H9 (cell line): ENCODE results near the gene TGM3. TPM values are rescaled to one million over a fixed set of nuclear protein-coding genes. Genes with fewer than 3 reads are reported as not detected.

Experiments used
- DNase-seq: peaks from one replicate; pipeline ENCODE4 v3.0.0-alpha.2; 2017
- H2AFZ ChIP-seq: one replicate; pipeline ENCODE4 v1.6.1; 2013; ENCODE audit warnings: mild to moderate bottlenecking, low read length, control low read depth, moderate library complexity
- H2AK5ac ChIP-seq: 2 replicates; pipeline ENCODE4 v1.6.1; 2013; ENCODE audit warnings: low read length, control low read depth, mixed read lengths; ENCODE audit not compliant: insufficient read length
- H2BK120ac ChIP-seq: one replicate; pipeline ENCODE4 v1.6.1; 2013; ENCODE audit warnings: low read depth, mild to moderate bottlenecking, low read length, control low read depth, inconsistent platforms; ENCODE audit not compliant: poor library complexity, severe bottlenecking
- H2BK12ac ChIP-seq: 2 replicates; pipeline ENCODE4 v1.6.1; 2013; ENCODE audit warnings: low read length, control low read depth, mixed read lengths, low read depth; ENCODE audit not compliant: insufficient read length
- H2BK15ac ChIP-seq: 2 replicates; pipeline ENCODE4 v1.6.1; 2013; ENCODE audit warnings: low read depth, low read length, control low read depth
- H2BK20ac ChIP-seq: one replicate; pipeline ENCODE4 v1.6.1; 2013; ENCODE audit warnings: low read depth, mild to moderate bottlenecking, low read length, control low read depth, inconsistent platforms; ENCODE audit not compliant: poor library complexity, severe bottlenecking
- H2BK5ac ChIP-seq: 2 replicates; pipeline ENCODE4 v1.6.1; 2013; ENCODE audit warnings: low read length, control low read depth, mixed read lengths; ENCODE audit not compliant: insufficient read length
- H3K14ac ChIP-seq: 2 replicates; pipeline ENCODE4 v1.6.1; 2013; ENCODE audit warnings: low read length, control low read depth; ENCODE audit not compliant: insufficient read depth
- H3K18ac ChIP-seq: 2 replicates; pipeline ENCODE4 v1.6.1; 2013; ENCODE audit warnings: low read depth, mild to moderate bottlenecking, mixed read lengths, low read length, control low read depth; ENCODE audit not compliant: insufficient read length
- H3K23ac ChIP-seq: 2 replicates; pipeline ENCODE4 v1.6.1; 2013; ENCODE audit warnings: low read length, control low read depth, mixed read lengths, low read depth; ENCODE audit not compliant: insufficient read length
- H3K23me2 ChIP-seq: 2 replicates; pipeline ENCODE4 v1.6.1; 2013; ENCODE audit warnings: low read depth, mild to moderate bottlenecking, mixed read lengths, low read length, control low read depth; ENCODE audit not compliant: insufficient read length, poor library complexity, severe bottlenecking
- H3K27ac ChIP-seq: 2 replicates; pipeline ENCODE4 v1.5.1; 2013; ENCODE audit warnings: low read length, control low read depth, mixed read lengths, low read depth; ENCODE audit not compliant: insufficient read length
- H3K27me3 ChIP-seq: 2 replicates; pipeline ENCODE4 v1.6.1; 2013; ENCODE audit warnings: low read length, control low read depth, inconsistent platforms; ENCODE audit not compliant: insufficient read depth
- H3K4ac ChIP-seq: 2 replicates; pipeline ENCODE4 v1.6.1; 2013; ENCODE audit warnings: low read depth, mild to moderate bottlenecking, control low read depth, inconsistent platforms, low read length, moderate library complexity
- H3K4me1 ChIP-seq: 2 replicates; pipeline ENCODE4 v1.6.1; 2013; ENCODE audit warnings: low read length, control low read depth, inconsistent platforms; ENCODE audit not compliant: insufficient read depth
- H3K4me2 ChIP-seq: 2 replicates; pipeline ENCODE4 v1.6.1; 2013; ENCODE audit warnings: low read length, control low read depth, mixed read lengths; ENCODE audit not compliant: insufficient read length, insufficient read depth
- H3K56ac ChIP-seq: 2 replicates; pipeline ENCODE4 v1.6.1; 2013; ENCODE audit warnings: low read depth, mild to moderate bottlenecking, mixed read lengths, low read length, control low read depth; ENCODE audit not compliant: insufficient read length
- H3K79me1 ChIP-seq: 2 replicates; pipeline ENCODE4 v1.6.1; 2013; ENCODE audit warnings: low read depth, mild to moderate bottlenecking, moderate library complexity, low read length, control low read depth, inconsistent platforms; ENCODE audit not compliant: insufficient read depth, poor library complexity, severe bottlenecking
- H3K79me2 ChIP-seq: 2 replicates; pipeline ENCODE4 v1.6.1; 2013; ENCODE audit warnings: low read length, control low read depth, inconsistent platforms; ENCODE audit not compliant: insufficient read depth
- H3K9ac ChIP-seq: 2 replicates; pipeline ENCODE4 v1.6.1; 2013; ENCODE audit warnings: low read length, control low read depth, mixed read lengths; ENCODE audit not compliant: insufficient read length; ENCODE audit errors: extremely low read depth
- H3K9me3 ChIP-seq: one replicate; pipeline ENCODE4 v1.6.1; 2013; ENCODE audit warnings: low read depth, low read length, inconsistent platforms; ENCODE audit not compliant: control insufficient read depth
- H3T11ph ChIP-seq: one replicate; pipeline ENCODE4 v1.6.1; 2013; ENCODE audit warnings: mild to moderate bottlenecking, low read length, control low read depth, inconsistent platforms
- H4K20me1 ChIP-seq: one replicate; pipeline ENCODE4 v1.6.1; 2013; ENCODE audit not compliant: control insufficient read depth, insufficient read length, insufficient read depth
- H4K5ac ChIP-seq: 2 replicates; pipeline ENCODE4 v1.6.1; 2013; ENCODE audit warnings: low read depth, mild to moderate bottlenecking, mixed read lengths, low read length, control low read depth; ENCODE audit not compliant: insufficient read length
- H4K8ac ChIP-seq: replicated peaks from 2 replicates; pipeline ENCODE4 v1.6.1; 2013; ENCODE audit warnings: low read length, control low read depth, mixed read lengths, low read depth; ENCODE audit not compliant: insufficient read length
- H4K91ac ChIP-seq: 2 replicates; pipeline ENCODE4 v1.6.1; 2013; ENCODE audit warnings: low read depth, mild to moderate bottlenecking, moderate library complexity, mixed read lengths, low read length, control low read depth; ENCODE audit not compliant: insufficient read length
- H3K27ac Mint-ChIP-seq, 3 experiments: 2 replicates in 2 of 3; 3 replicates in 1 of 3; pipeline ENCODE4 v1.8.0; 2020 to 2021; ENCODE audit warnings: mixed read lengths in 3 of 3, mild to moderate bottlenecking in 1 of 3, moderate library complexity in 1 of 3
- H3K27me3 Mint-ChIP-seq: 2 replicates; pipeline ENCODE4 v1.8.0; 2021; ENCODE audit warnings: low read depth, mild to moderate bottlenecking, moderate library complexity, mixed read lengths
- H3K36me3 Mint-ChIP-seq, 3 experiments: 2 replicates in 2 of 3; 3 replicates in 1 of 3; pipeline ENCODE4 v1.8.0; 2020 to 2021; ENCODE audit warnings: low read depth in 3 of 3, mixed read lengths in 3 of 3; ENCODE audit not compliant: insufficient read depth in 1 of 3
- H3K4me1 Mint-ChIP-seq, 2 experiments: 2 replicates each; pipeline ENCODE4 v1.8.0; 2020; ENCODE audit warnings: mixed read lengths in 2 of 2
- H3K4me3 Mint-ChIP-seq, 2 experiments: 2 replicates in 1 of 2; 3 replicates in 1 of 2; pipeline ENCODE4 v1.8.0; 2020 to 2021; ENCODE audit warnings: mild to moderate bottlenecking in 2 of 2, mixed read lengths in 2 of 2, moderate library complexity in 1 of 2
- H3K9me3 Mint-ChIP-seq, 2 experiments: 2 replicates in 1 of 2; 3 replicates in 1 of 2; pipeline ENCODE4 v1.8.0; 2020; ENCODE audit warnings: mild to moderate bottlenecking in 2 of 2, mixed read lengths in 2 of 2, moderate library complexity in 1 of 2
- WGBS: extraction: QIAGEN DNeasy Blood & Tissue Kit; methylation state at CpG from one replicate; pipeline ENCODE4 v1.1.7; 2013; ENCODE audit warnings: missing lambda C conversion rate, low lambda C conversion rate, mixed read lengths; ENCODE audit not compliant: insufficient read length; ENCODE audit errors: extremely low coverage; 5-methylcytosine and 5-hydroxymethylcytosine counted together
- total RNA-seq: library from RNA; stranded (reverse); gene quantifications from 2 replicates; pipeline ENCODE4 v1.2.1, GENCODE V29; 2021
- TF ChIP-seq, protein P1 (sequence below): fragments of 200-600 bp; sonication (generic); conservative IDR thresholded peaks from 3 replicates; pipeline ENCODE4 v1.8.0; 2021; ENCODE audit warnings: antibody characterized with exemption, mild to moderate bottlenecking

Gene TGM3
- total RNA-seq, 1 experiment from 2014 or later: not detected

DNA sequence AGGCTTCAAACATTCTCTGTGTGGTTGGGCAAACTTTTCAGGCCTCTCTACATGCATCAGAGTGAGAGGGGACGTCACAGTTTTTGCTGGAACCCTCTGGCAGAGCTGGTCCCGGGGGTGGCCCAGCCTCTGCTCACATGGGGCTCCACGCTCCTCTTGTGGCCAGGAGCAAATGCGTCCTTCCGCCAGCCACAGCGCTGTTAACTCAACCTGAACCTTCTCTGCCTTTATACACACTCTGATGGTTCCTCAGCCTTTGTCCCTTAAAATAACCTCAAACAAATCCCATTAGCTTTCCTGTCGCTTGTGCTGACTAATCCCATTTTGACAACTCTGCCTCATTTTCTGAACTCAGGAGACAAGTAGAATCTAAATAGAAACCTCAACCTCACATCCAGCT lies 45.5 kb downstream of the TGM3 start:
- no peak overlapping the region for H2BK15ac ChIP-seq
- H3K18ac ChIP-seq: no peak overlapping the region
- no peak overlapping the region for H3T11ph ChIP-seq
- no peak overlapping the region for H4K5ac ChIP-seq
- no peaks in the 10 kb centered on the region for H3K23me2 ChIP-seq
- H4K8ac ChIP-seq: no peak overlapping the region
- H4K91ac ChIP-seq: no peak overlapping the region
- Mint-ChIP-seq H3K9me3 (peaks cover 0 to under 1% of the 10 kb centered on the region in 2 experiments; a peak in 1 of 5 replicates), H3K4me3 (no peak overlapping the region; a peak in 1 of 5 replicates), H3K4me1 (no peaks in the 10 kb centered on the region; a peak in 1 of 4 replicates), H3K27me3 (no peaks in the 10 kb centered on the region; the same call in none of the 2 replicates), H3K27ac (no peak overlapping the region), H3K36me3 (no peaks in the 10 kb centered on the region)
- no peak overlapping the region for H2BK12ac ChIP-seq
- H3K23ac ChIP-seq: no peak overlapping the region
- H2BK120ac ChIP-seq: no peak overlapping the region
- no peak overlapping the region for H3K9ac ChIP-seq
- H3K27me3 ChIP-seq: no peaks in the 10 kb centered on the region
- DNase-seq: no peak
- no peak overlapping the region for H2BK5ac ChIP-seq
- no peaks in the 10 kb centered on the region for H3K79me2 ChIP-seq
- H3K56ac ChIP-seq: no peak overlapping the region
- H2AK5ac ChIP-seq: no peak overlapping the region
- no peaks in the 10 kb centered on the region for H4K20me1 ChIP-seq
- no peaks in the 10 kb centered on the region for H3K9me3 ChIP-seq
- no peak overlapping the region for H3K4me2 ChIP-seq
- no peak overlapping the region for H2AFZ ChIP-seq
- TF ChIP-seq, protein P1, sequence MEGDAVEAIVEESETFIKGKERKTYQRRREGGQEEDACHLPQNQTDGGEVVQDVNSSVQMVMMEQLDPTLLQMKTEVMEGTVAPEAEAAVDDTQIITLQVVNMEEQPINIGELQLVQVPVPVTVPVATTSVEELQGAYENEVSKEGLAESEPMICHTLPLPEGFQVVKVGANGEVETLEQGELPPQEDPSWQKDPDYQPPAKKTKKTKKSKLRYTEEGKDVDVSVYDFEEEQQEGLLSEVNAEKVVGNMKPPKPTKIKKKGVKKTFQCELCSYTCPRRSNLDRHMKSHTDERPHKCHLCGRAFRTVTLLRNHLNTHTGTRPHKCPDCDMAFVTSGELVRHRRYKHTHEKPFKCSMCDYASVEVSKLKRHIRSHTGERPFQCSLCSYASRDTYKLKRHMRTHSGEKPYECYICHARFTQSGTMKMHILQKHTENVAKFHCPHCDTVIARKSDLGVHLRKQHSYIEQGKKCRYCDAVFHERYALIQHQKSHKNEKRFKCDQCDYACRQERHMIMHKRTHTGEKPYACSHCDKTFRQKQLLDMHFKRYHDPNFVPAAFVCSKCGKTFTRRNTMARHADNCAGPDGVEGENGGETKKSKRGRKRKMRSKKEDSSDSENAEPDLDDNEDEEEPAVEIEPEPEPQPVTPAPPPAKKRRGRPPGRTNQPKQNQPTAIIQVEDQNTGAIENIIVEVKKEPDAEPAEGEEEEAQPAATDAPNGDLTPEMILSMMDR: no peak
- no peak overlapping the region for H3K14ac ChIP-seq
- no peak overlapping the region for H3K27ac ChIP-seq
- H3K4ac ChIP-seq: no peak overlapping the region
- no peaks in the 10 kb centered on the region for H3K4me1 ChIP-seq
- no CpG with 5 or more reads among the region's 7 CpGs for WGBS
- H3K79me1 ChIP-seq: no peaks in the 10 kb centered on the region
- no peak overlapping the region for H2BK20ac ChIP-seq
